K562 (cell line): ENCODE data around the gene BSCL2.
"Not testable (repeated sequence)": the region's sequence is repeated elsewhere in the genome, so short reads cannot be mapped to it uniquely, and the experiment has no call there.

Experiments used
- CHD4 ChIP-seq: fragments of 200-600 bp; sonication (generic); IDR thresholded peaks from 3 replicates; pipeline ENCODE4 v1.6.1; 2012; ENCODE audit warnings: low read depth, mild to moderate bottlenecking, mixed read lengths, low read length, inconsistent platforms; ENCODE audit not compliant: insufficient read depth, insufficient replicate concordance, poor library complexity, severe bottlenecking
- CTCF ChIP-seq, 3 experiments: IDR thresholded peaks in 2 of 3; conservative IDR thresholded peaks in 1 of 3; 2 replicates each; pipeline ENCODE4 v1.5.1; 2011 to 2012; ENCODE audit warnings: low read length in 3 of 3, mild to moderate bottlenecking in 3 of 3, control low read depth in 2 of 3, improper control_type of control experiment in 1 of 3, inconsistent platforms in 1 of 3, low read depth in 1 of 3, mixed read lengths in 1 of 3, moderate library complexity in 1 of 3; ENCODE audit not compliant: insufficient read depth in 2 of 3
- E2F4 ChIP-seq: sonication (generic); formaldehyde crosslinking; IDR thresholded peaks from 2 replicates; pipeline ENCODE4 v1.8.0; 2022; ENCODE audit warnings: mild to moderate bottlenecking, low read depth, missing genetic modification reagents
- HNRNPLL ChIP-seq: fragments of 200-400 bp; formaldehyde crosslinking; IDR thresholded peaks from 2 replicates; pipeline ENCODE4 v1.6.1; 2017; ENCODE audit warnings: low read length, low read depth, mild to moderate bottlenecking; ENCODE audit not compliant: poor library complexity, severe bottlenecking
- MBD2 ChIP-seq: sonication (generic); IDR thresholded peaks from 2 replicates; pipeline ENCODE4 v1.6.1; 2016; ENCODE audit warnings: low read depth, borderline replicate concordance
- NCOA6 ChIP-seq: fragments of 450-650 bp; IDR thresholded peaks from 2 replicates; pipeline ENCODE4 v1.6.1; 2017; ENCODE audit warnings: mild to moderate bottlenecking
- POLR2A ChIP-seq: fragments of 450-650 bp; conservative IDR thresholded peaks from 2 replicates; pipeline ENCODE4 v1.6.1; 2016
- PRMT5 ChIP-seq: sonication (generic); formaldehyde crosslinking; IDR thresholded peaks from 2 replicates; pipeline ENCODE4 v1.5.0; 2020; ENCODE audit warnings: missing genetic modification reagents
- TAF1 ChIP-seq: IDR thresholded peaks from 2 replicates; pipeline ENCODE4 v1.6.1; 2011; ENCODE audit warnings: mild to moderate bottlenecking, low read length, moderate library complexity; ENCODE audit not compliant: insufficient read depth, control insufficient read depth, severe bottlenecking; ENCODE audit errors: extremely low read depth
- ZNF764 ChIP-seq: fragments of 250-450 bp; sonication (Bioruptor Pico); IDR thresholded peaks from 2 replicates; pipeline ENCODE4 v1.4.0; 2020; ENCODE audit warnings: low read depth, mild to moderate bottlenecking, moderate library complexity

GRCh38 chr11:62693624-62694023 lies 13.6 kb downstream of the BSCL2 start:
- TF ChIP-seq PRMT5 (CRISPR knock-in tag); E2F4 (CRISPR knock-in tag); ZNF764; MBD2; NCOA6; POLR2A; TAF1; HNRNPLL; CTCF (IDR thresholded peaks at IDR 0.05 in 2 of 3, conservative IDR thresholded peaks at IDR 0.05 in 1 of 3; ENCODE audit: insufficient read depth in 2 of 3, low read depth in 1 of 3, low read length in 3 of 3); CHD4: not testable (repeated sequence)
